Uterus (tissue), 4 donors: ENCODE data around the gene RALB. TPM values are rescaled to one million over a fixed set of nuclear protein-coding genes. Genes with fewer than 3 reads are reported as not detected.

Experiments
- DNase-seq, 2 donors: peaks; one replicate each; pipeline ENCODE4 v3.0.0-alpha.2; 2019 to 2020
- H3K27ac ChIP-seq, 2 donors: fragments of 200-600 bp; sonication (generic); 1 replicate in 1 of 2; 2 replicates in 1 of 2; pipeline ENCODE4 v1.5.1; 2016 to 2018
- H3K27me3 ChIP-seq, 2 donors: fragments of 200-600 bp; sonication (generic); one replicate each; pipeline ENCODE4 v1.5.1; 2018 to 2019; ENCODE audit warnings: control low read depth in 1 of 2
- H3K36me3 ChIP-seq, 2 donors: fragments of 200-600 bp; sonication (generic); one replicate each; pipeline ENCODE4 v1.5.1; 2019; ENCODE audit warnings: control low read depth in 1 of 2
- H3K4me1 ChIP-seq, 2 donors: fragments of 200-600 bp; sonication (generic); one replicate each; pipeline ENCODE4 v1.5.1; 2018 to 2019; ENCODE audit warnings: control low read depth in 1 of 2
- H3K4me3 ChIP-seq, 2 donors: fragments of 200-600 bp; sonication (generic); 1 replicate in 1 of 2; 2 replicates in 1 of 2; pipeline ENCODE4 v1.5.1; 2018 to 2019; ENCODE audit warnings: mild to moderate bottlenecking in 1 of 2
- H3K9me3 ChIP-seq, 2 donors: fragments of 200-600 bp; sonication (generic); one replicate each; pipeline ENCODE4 v1.5.1; 2019; ENCODE audit warnings: control low read depth in 1 of 2
- CTCF ChIP-seq, 4 experiments: fragments of 200-600 bp in 2 of 4; fragments of 450-650 bp in 2 of 4; sonication (generic) in 2 of 4; IDR thresholded peaks; one replicate each; pipeline ENCODE4 v1.5.1; 2016 to 2019; ENCODE audit warnings: antibody characterized with exemption in 4 of 4, mild to moderate bottlenecking in 2 of 4, moderate library complexity in 1 of 4
- POLR2A ChIP-seq, 2 donors: fragments of 450-650 bp; IDR thresholded peaks; one replicate each; pipeline ENCODE4 v1.6.1; 2016; ENCODE audit warnings: antibody characterized with exemption in 2 of 2, mild to moderate bottlenecking in 1 of 2, moderate library complexity in 1 of 2
- intact Hi-C: fragments of 100-400 bp; cut with DNase I; formaldehyde crosslinking; loops from one replicate; pipeline ENCODE4 v1.15.1; 2023; ENCODE audit warnings: low total_unique reads
- total RNA-seq, 4 donors: library from RNA; depleted of rRNA in 3 of 4; stranded (reverse); fragments of >200 nt in 3 of 4; gene quantifications; one replicate each; pipeline versions ENCODE4 v1.1.0 to v1.2.4, GENCODE V29; 2014 to 2023
- donor health status: DM: yes; HTN: yes; CAD: no.

Gene RALB
- total RNA-seq, 4 donors from 2014 or later, result 54.1 to 96.7 (median 78.2) TPM

GRCh38 chr2:120314690-120315366 lies 62.2 kb downstream of the RALB start:
- intact Hi-C loops, result loop anchor here (10.0 kb wide), 1 partner anchor 90 kb away; the partner anchor contains the start of gene TMEM185B
- peak in 1 of 2 donors; percentile 44 for DNase-seq

GRCh38 chr2:120315367-120316033 lies 62.8 kb downstream of the RALB start:
- Histone ChIP-seq H3K27me3 (no peaks in the 10 kb centered on the region), H3K27ac (no peak overlapping the region), H3K4me3 (no peak overlapping the region), H3K9me3 (no peaks in the 10 kb centered on the region), H3K4me1 (no peaks in the 10 kb centered on the region), H3K36me3 (no peaks in the 10 kb centered on the region)
- DNase-seq, result peak in 1 of 2 donors; percentile 8
- intact Hi-C loops, result loop anchor here (10.0 kb wide), 1 partner anchor 91 kb away; the partner anchor contains the start of gene TMEM185B
- TF ChIP-seq POLR2A (IDR thresholded peaks at IDR 0.05), result no peak
- TF ChIP-seq CTCF (IDR thresholded peaks at IDR 0.05), result no peak

More at GRCh38 chr2:120314690-120315366, 62.2 kb downstream of the RALB start:
- Histone ChIP-seq H3K4me3 (no peak overlapping the region), H3K27ac (peak overlapping the region in 1 of 2 donors; percentile 23), H3K27me3 (no peaks in the 10 kb centered on the region), H3K9me3 (no peaks in the 10 kb centered on the region), H3K4me1 (no peaks in the 10 kb centered on the region), H3K36me3 (no peaks in the 10 kb centered on the region)
- TF ChIP-seq POLR2A (IDR thresholded peaks at IDR 0.05) (no peak), CTCF (IDR thresholded peaks at IDR 0.05) (no peak)

- no peak for DNase-seq
- no peaks in the 10 kb centered on the region for H3K4me1 ChIP-seq
- intact Hi-C loops, result loop anchor here (10.0 kb wide), 1 partner anchor 91 kb away; the partner anchor contains the start of gene TMEM185B
- H3K4me3 ChIP-seq, result no peak overlapping the region
- TF ChIP-seq CTCF (IDR thresholded peaks at IDR 0.05) (no peak), POLR2A (IDR thresholded peaks at IDR 0.05) (no peak)
- H3K9me3 ChIP-seq, result no peaks in the 10 kb centered on the region
- no peak overlapping the region for H3K27ac ChIP-seq
- no peaks in the 10 kb centered on the region for H3K36me3 ChIP-seq
- no peaks in the 10 kb centered on the region for H3K27me3 ChIP-seq
Observed at GRCh38 chr2:120316071-120316470, 63.4 kb downstream of the RALB start.

- no peaks in the 10 kb centered on the region for H3K36me3 ChIP-seq
- H3K4me1 ChIP-seq, result no peaks in the 10 kb centered on the region
- DNase-seq, result no peak
- no peak overlapping the region for H3K4me3 ChIP-seq
- H3K27me3 ChIP-seq, result no peaks in the 10 kb centered on the region
- TF ChIP-seq CTCF (IDR thresholded peaks at IDR 0.05) (no peak), POLR2A (IDR thresholded peaks at IDR 0.05) (no peak)
- H3K9me3 ChIP-seq, result no peaks in the 10 kb centered on the region
- intact Hi-C loops, result loop anchor here (10.0 kb wide), 1 partner anchor 92 kb away; the partner anchor contains the start of gene TMEM185B
- no peak overlapping the region for H3K27ac ChIP-seq
Observed at GRCh38 chr2:120316528-120317179, 64.0 kb downstream of the RALB start.
